ENCODE measurements around the gene RBM15B.

- TF ChIP-seq POLR2A (IDR thresholded peaks at IDR 0.05) = no peak
- no peak for TF ChIP-seq CTCF (IDR thresholded peaks at IDR 0.05)
Observed at GRCh38 chr3:51375571-51375970, 15.5 kb upstream of the RBM15B start.

Measured in esophagus squamous epithelium (tissue), 4 donors.